ENCODE results near the gene NIPBL. TPM values are rescaled to one million over a fixed set of nuclear protein-coding genes. Genes with fewer than 3 reads are reported as not detected.
A peak's percentile ranks its signal among the peaks of the same experiment; 100 is the strongest.
"Not testable (repeated sequence)": the region's sequence is repeated elsewhere in the genome, so short reads cannot be mapped to it uniquely, and the experiment has no call there.

NIPBL gene
- total RNA-seq, 1 donor from 2014 or later = 32.2 TPM

- no peak overlapping the region for H3K27ac Mint-ChIP-seq (ENCODE audit: unreplicated experiment)
- no peaks in the 10 kb centered on the region for H3K4me1 Mint-ChIP-seq (ENCODE audit: low read depth)
- H3K4me3 Mint-ChIP-seq (ENCODE audit: unreplicated experiment) = no peak overlapping the region
- no peaks in the 10 kb centered on the region for H3K9me3 Mint-ChIP-seq (ENCODE audit: low read depth)
- no peak for DNase-seq (ENCODE audit: low spot score)
- TF ChIP-seq CTCF (IDR thresholded peaks at IDR 0.05) = peak; percentile 91
- no peaks in the 10 kb centered on the region for H3K27me3 Mint-ChIP-seq (ENCODE audit: low read depth)
- H3K36me3 Mint-ChIP-seq (ENCODE audit: low read depth) = peaks cover 8% of the 10 kb centered on the region
Measured at GRCh38 chr5:37005946-37006540, 129.5 kb downstream of the NIPBL start.

- not testable (repeated sequence) for H3K27me3 Mint-ChIP-seq (ENCODE audit: low read depth); DNase-seq (ENCODE audit: low spot score); H3K4me1 Mint-ChIP-seq (ENCODE audit: low read depth); H3K27ac Mint-ChIP-seq (ENCODE audit: unreplicated experiment); H3K9me3 Mint-ChIP-seq (ENCODE audit: low read depth); H3K4me3 Mint-ChIP-seq (ENCODE audit: unreplicated experiment)
- peaks cover 14% of the 10 kb centered on the region for H3K36me3 Mint-ChIP-seq (ENCODE audit: low read depth)
Measured at GRCh38 chr5:37013181-37013580, 136.6 kb downstream of the NIPBL start.

- Mint-ChIP-seq H3K27me3 (ENCODE audit: low read depth) (no peaks in the 10 kb centered on the region), H3K4me3 (ENCODE audit: unreplicated experiment) (no peak overlapping the region), H3K9me3 (ENCODE audit: low read depth) (no peaks in the 10 kb centered on the region), H3K4me1 (ENCODE audit: low read depth) (no peaks in the 10 kb centered on the region), H3K27ac (ENCODE audit: unreplicated experiment) (no peak overlapping the region), H3K36me3 (ENCODE audit: low read depth) (peaks cover 13% of the 10 kb centered on the region)
- no peak for DNase-seq (ENCODE audit: low spot score)
- no peak for TF ChIP-seq CTCF (IDR thresholded peaks at IDR 0.05)
Measured at GRCh38 chr5:37014321-37014720, 137.8 kb downstream of the NIPBL start.

- no peak for DNase-seq (ENCODE audit: low spot score)
- H3K27ac Mint-ChIP-seq (ENCODE audit: unreplicated experiment) = no peak overlapping the region
- H3K4me3 Mint-ChIP-seq (ENCODE audit: unreplicated experiment) = no peak overlapping the region
Measured at GRCh38 chr5:37015795-37016666, 139.5 kb downstream of the NIPBL start.

GRCh38 chr5:37028910-37029309 is 152.3 kb downstream of the NIPBL start:
- Mint-ChIP-seq H3K27me3 (ENCODE audit: low read depth) (no peaks in the 10 kb centered on the region), H3K27ac (ENCODE audit: unreplicated experiment) (peak overlapping the region; percentile 13), H3K4me3 (ENCODE audit: unreplicated experiment) (no peak overlapping the region), H3K36me3 (ENCODE audit: low read depth) (peaks cover 22% of the 10 kb centered on the region), H3K9me3 (ENCODE audit: low read depth) (peaks cover 4% of the 10 kb centered on the region), H3K4me1 (ENCODE audit: low read depth) (peaks cover 7% of the 10 kb centered on the region)
- no peak for DNase-seq (ENCODE audit: low spot score)
- no peak for TF ChIP-seq CTCF (IDR thresholded peaks at IDR 0.05)

More at GRCh38 chr5:37015795-37016666, 139.5 kb downstream of the NIPBL start:
- H3K27me3 Mint-ChIP-seq (ENCODE audit: low read depth) = no peaks in the 10 kb centered on the region
- peaks cover 21% of the 10 kb centered on the region for H3K36me3 Mint-ChIP-seq (ENCODE audit: low read depth)
- no peaks in the 10 kb centered on the region for H3K9me3 Mint-ChIP-seq (ENCODE audit: low read depth)
- TF ChIP-seq CTCF (IDR thresholded peaks at IDR 0.05) = no peak
- no peaks in the 10 kb centered on the region for H3K4me1 Mint-ChIP-seq (ENCODE audit: low read depth)
